GM19468 (cell line): ENCODE data around the gene ECPAS.
"Not testable (repeated sequence)": the region's sequence is repeated elsewhere in the genome, so short reads cannot be mapped to it uniquely, and the experiment has no call there.

ENCODE experiments used
- ATAC-seq: cut with Tn5 transposase; IDR thresholded peaks from one replicate; pipeline ENCODE4 v1.9.1; 2021; ENCODE audit warnings: mild to moderate bottlenecking, moderate library complexity, moderate number of reproducible peaks; ENCODE audit not compliant: unreplicated experiment; ENCODE audit errors: extremely low read depth

The ECPAS gene

DNA sequence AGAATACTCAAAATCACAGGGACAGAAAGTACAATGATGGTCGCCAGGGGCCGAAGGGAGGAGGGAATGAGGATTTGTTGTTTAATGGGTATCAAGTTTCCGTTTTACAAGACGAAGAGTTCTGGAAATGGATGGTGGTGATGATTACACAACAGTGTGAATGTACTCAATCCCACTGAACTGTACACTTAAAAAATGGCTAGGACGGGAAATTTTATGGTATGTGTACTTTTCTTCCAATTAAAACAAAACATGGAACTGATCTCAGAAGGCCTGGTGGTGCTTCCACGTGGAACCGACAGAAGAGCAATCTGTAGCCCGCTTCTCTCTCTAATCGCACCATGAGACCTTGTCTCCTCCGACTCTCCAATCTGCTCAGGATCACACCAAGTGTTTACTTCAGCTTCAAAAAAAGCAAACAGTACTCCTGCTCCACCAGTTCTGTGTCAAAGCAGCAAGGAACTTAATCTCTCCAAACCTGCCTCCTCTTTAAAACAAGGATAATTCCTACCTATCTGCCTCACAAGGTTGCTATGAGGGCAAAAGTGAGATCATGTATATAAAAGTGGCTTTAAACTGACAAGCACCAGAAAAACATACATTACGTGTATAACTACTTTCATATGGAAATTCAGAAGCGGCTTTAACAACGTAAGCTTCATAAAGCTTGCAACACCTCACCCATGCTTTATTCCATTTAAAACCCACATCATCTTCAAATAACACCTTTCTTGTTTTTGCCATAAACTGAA is 2.1 kb downstream of the ECPAS start:
- no peak for ATAC-seq

DNA sequence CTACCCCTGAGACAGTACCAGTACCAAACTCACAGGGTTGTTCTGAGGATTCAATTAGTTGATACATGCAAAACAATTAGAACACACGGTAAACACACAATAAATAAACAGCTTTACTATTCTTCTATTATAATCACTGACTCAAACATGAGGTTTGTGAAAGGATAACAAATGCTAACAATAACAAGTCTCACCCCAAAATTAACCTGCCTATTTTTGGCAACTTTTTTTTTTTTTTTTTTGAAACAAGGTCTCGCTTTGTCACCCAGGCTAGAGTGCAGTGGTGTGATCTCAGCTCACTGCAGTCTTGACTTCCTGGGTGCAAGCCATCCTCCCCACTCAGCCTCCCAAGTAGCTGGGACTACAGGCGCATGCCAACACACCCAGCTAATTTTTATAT is 6.5 kb downstream of the ECPAS start:
- no peak for ATAC-seq

DNA sequence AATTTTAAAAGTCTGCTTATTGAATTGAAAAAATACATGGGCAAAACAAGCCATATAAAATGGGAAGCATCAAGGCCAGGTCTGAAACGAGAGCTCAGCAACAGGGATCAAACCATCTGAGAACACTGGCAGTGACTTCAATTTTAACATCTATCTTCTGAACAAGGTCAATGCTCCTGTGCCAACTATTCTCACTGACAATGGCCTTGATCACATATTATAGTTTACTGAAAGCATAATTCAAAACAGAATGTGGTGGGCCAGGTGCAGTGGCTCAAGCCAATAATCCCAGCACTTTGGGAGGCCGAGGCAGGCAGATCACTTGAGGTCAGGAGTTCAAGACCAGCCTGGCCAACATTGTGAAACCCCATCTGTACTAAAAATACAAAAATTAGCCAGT is 9.0 kb downstream of the ECPAS start:
- no peak for ATAC-seq

DNA sequence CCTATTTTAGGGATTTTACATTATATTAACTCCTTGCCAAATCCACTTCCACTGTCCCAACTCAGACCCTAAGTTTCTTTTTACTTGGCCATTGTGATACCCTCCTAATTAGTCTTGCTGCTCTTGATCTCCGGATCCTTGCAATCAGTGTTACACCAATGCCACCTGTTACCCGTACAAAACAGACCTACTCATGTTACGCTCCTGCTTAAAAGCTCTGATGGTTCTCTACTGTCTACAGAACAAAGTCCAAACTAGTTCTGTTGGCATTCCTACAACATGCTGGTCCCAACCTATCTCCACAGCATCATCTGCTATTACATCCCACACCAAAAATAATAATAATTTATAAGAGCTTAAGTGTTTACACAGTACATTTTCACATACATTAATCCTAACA is 9.8 kb downstream of the ECPAS start:
- no peak for ATAC-seq

DNA sequence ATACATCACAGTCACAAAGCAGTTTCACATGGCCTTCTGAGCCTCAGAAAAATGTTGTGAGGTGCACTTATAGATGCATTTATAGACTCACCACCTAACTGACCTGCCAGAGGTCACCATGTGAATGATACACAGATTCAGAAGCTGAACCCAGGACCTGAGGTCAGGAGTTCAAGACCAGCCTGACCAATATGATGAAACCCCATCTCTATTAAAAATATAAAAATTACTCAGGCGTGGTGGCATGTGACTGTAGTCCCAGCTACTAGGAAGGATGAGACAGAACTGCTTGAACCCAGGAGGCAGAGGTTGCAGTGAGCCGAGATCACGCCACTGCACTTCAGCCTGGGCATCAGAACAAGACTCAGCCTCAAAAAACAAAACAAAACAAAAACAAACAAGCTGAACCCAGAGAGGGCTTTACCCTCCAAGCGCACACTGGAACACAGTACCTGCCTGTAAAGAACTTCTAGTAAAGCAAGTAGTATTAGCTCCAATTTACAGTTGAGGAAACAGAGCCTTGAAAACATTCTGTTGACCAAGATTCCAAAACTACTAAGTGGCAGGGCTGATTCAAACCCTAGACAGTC is 16.3 kb downstream of the ECPAS start:
- no peak for ATAC-seq

DNA sequence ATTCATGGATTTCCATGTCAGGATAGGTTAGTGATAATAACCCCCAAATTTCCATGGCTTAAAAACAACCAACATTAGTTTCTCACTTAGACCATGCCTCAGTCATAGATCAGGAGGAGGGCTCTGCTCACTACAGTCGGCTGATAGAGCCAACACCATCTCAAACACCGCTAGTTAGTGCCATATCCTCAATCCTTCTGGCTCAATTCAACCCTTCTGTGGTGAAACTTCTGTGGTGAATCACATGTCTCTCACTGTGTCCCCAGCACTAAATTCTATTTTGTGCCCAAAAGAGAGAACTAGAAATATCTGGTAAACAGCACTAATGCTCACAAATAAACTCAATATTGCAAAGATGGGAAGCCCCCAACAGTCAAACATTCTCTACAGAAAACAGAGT is 21.1 kb downstream of the ECPAS start:
- ATAC-seq = no peak

DNA sequence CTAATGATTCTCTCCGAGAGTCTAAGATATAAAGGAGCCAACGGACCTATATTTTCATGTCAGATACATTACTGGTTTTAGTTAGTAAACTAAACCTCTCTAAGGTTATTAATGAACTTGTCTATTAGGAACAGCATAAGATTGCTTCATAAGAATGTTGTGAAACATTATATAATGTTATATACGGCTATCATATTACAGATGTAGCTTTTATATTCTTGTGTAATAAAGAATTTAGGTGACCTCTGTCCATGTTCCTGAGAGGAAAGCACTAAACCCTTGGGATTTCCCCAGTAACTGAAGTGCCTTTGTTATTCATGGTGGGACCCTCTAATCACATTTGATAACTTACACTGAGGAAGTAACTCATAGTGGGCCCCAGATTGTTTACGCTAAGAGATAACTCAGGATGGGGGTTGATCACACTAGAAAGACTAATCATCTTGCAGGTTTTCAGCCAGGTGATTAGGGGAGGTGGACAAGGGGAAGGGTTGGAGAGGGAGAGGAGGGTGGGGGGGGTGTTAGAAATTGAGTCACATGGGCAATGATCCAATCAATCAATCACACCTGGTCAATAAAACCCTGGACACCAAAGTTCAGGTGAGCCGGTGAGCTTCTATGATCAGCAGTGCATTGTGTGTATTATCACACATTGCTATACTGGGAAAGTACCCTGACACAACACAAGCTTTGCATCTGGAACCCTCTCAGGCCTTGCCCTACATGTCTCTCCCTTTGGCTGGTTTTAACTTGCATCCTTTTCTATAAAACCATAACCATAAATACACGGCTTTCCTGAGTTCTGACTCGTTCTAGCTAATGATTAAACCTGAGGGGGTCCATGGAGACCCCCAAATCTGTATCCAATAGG is 25.8 kb downstream of the ECPAS start:
- no peak for ATAC-seq

DNA sequence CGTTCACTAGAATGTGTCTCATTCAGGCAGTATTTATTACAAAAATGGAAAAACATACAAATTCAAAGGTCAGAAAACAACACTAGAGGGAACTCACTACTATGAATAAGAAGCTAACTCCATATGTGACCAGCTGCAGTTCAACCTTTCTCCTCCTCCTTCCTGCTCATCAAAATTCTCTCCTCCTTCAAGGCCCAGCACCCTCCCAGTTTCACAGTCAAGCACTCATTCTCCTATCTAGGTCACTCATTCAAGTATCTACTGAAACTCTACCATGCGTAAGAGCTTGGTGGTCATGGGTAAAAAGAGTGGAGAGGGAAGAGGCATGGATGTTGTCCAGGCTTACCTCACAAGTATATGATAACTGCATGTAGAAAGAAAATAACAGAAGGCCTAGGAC is 27.7 kb downstream of the ECPAS start:
- ATAC-seq = no peak

DNA sequence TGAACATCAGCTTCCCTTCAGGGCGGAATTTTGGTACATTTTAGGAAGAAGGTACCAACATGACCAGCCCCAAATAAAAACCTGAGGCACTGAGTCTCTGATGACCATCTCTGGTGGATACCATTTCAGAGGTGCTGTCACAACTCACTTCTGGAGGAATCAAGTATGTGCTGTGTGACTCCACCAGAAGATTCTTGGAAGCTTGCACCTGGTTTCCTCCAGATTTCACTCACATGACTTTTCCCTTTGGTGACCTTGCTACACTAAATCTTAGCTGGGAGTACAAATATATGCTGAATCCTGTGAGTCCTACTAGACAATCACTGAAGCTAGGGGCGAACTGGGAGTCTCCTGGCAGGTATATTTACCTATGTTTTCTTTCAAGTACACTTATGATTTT is 28.5 kb downstream of the ECPAS start:
- ATAC-seq = no peak

DNA sequence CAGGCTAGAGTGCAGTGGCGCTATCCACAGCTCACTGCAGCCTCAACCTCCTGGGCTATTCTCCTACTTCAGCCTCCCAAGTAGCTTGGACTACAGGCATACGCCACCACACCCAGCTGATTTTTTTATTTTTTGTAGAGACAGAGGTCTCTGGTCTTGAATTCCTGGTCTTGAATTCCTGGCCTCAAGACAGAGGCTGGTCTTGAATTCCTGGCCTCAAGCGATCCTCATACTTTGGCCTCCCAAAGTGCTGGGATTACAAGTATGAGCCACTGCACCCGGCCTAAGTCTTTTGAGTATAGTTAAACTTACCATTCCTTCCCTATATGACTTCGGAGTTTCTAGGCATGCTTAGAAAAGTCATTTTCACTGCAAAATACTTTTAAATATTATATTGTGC is 29.4 kb downstream of the ECPAS start:
- no peak for ATAC-seq

DNA sequence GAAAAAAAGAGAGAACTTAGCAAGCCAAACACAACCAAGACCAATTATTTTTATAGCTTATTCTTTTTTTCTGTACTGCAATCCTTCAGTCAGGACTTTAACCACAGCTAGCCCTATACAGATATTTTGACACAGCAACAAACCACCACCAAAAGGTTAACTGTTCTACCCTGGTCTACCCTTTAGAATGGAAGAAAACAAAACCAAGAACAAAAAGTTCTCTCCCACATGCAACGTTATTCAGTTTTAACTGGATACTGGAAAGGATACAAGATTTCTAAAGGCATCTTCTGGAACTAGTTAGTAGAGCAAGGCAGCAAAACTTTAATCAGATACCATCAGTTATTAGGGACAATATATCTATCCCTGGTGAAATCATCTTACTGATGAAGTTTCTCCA is 32.6 kb downstream of the ECPAS start:
- no peak for ATAC-seq

DNA sequence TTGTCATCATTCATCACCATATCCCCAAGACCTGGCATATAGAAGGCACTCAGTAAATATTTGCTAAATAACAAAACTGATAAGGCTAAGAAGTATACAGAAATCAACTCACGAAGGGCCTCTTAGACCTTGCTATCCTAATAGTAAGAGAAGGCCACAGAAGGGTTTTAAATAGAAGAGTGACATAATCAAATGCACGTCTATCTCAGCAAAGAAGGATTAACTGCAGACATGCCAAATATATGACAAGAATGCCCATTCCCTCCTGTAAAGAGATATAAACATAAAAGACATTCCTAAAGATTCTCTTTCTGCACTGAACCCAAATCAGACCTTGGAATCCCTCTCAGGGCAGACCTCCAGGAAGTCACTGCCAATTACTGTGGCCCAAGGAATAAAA is 34.1 kb downstream of the ECPAS start:
- no peak for ATAC-seq

DNA sequence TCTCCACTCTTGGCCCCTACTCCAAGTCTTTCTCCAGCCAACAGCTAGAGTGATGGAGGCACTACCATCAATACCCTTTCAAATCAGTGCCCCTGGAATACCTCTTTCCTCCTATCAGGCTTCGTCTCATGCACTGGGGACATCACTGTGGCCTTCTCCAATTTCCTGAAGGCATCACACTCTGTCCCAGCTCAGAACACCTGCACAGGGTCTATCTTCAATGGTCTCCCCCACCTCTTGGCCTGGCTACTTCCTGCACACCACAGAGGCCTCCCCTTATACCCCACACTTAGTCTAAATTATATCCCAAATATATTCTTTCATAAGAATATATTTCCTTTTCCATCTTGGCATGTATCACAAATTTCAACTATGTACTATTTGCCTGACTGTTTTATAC is 34.5 kb downstream of the ECPAS start:
- no peak for ATAC-seq

DNA sequence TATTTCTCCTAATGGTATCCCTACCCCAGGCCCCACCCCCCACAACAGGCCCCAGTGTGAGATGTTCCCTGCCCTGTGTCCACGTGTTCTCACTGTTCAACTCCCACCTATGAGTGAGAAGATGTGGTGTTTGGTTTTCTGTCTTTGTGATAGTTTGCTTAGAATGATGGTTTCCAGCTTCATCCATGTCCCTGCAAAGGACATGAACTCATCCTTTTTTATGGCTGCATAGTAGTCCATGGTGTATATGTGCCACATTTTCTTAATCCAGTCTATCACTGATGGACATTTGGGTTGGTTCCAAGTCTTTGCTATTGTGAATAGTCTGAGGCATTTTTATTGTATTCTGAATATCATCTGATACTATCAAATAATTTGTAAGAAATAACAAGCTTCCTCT is 38.4 kb downstream of the ECPAS start:
- ATAC-seq = not testable (repeated sequence)

DNA sequence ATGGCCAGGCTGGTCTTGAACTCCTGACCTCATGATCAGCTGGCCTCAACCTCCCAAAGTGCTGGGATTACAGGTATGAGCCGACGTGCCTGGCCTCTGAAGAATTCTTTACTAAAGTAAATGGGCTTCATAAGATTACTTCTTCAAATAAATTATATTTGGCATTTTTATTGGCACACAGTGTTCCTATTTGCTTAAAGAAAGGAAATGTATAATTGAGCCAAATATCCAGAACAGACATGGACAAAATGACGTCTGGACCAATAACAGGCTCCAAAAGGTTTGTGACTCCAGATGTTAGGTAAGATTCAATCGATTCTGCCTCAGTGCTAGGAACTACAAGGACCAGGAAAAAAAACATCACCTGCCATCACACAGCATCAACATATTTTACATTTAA is 40.7 kb downstream of the ECPAS start:
- ATAC-seq = no peak

DNA sequence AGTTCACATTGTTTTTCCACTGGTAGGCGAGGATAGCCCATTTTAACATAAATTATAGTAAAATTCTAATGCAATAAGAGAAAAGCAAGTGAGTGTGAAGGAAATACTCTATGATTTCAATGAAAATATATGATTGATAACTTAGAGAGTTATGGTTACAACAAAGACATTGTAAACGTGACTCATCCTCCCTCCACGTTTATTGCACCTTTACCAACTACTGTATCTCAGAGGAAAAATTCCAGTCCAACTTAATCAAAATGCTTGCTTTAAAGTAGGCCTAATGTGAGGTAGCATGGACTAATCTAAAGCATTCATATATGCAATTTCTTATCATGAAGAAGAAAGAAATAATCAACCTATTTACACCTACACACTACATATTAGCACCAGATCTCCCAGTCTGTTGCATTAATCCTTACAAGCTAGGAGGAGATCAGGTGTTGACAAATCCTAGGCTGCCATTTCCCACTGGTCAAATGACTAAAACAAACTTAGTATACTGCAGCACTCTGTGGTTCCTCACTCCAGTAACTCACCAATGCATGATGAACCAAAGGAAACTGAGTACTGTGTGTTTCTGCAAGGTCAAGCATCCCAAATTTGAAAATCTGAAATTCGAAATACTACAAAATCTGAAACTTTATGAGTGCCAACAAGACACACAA is 41.7 kb downstream of the ECPAS start:
- no peak for ATAC-seq

DNA sequence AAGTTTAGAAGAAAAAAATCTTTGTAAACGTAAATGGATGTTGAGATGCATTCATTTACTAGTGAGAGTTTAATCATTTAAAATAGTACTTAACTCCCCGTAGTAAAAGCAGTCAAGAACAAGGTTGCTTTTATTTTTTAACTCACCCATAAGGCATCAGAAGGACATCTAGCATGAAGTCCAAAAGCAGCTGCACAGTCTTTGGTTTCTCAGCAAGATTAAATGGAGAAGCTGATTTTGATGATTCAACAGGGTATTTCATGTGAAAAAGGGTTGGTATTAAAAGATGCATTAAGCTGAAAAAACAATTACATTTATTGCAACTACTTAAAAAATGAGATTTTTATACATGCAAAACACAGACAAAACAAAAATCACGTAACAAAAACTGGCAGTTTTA is 44.0 kb downstream of the ECPAS start:
- no peak for ATAC-seq

DNA sequence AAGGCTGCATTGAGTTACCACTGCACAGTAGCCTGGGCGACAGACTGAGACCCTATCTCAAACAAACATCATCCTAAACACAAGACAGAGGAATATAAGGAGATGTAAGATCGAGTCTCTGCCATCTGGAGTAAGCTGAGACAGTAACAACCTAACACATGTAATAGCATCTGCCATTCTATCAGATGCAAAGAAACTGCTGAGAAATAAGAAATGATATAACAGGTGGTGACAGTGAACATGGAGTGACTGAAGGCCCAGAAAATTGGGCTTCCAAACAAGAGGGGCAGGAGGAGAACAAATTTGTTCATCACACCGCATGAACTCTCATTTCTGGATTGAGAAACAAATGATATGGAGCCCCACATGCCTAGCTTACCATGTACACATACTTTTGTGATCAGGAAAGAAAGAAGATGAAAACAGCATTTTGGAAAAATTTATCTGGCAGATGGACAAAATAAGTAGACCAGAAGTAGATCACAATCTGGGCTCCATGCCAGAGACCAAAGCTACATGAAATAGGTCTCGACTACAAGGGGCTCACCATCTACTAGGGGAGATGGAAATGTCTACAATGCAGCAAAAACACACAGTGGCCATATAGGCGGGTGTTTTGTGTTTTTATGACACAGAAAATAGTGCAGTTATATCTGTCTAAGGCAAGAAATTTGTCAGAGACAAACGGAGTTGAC is 45.5 kb downstream of the ECPAS start:
- ATAC-seq = no peak

DNA sequence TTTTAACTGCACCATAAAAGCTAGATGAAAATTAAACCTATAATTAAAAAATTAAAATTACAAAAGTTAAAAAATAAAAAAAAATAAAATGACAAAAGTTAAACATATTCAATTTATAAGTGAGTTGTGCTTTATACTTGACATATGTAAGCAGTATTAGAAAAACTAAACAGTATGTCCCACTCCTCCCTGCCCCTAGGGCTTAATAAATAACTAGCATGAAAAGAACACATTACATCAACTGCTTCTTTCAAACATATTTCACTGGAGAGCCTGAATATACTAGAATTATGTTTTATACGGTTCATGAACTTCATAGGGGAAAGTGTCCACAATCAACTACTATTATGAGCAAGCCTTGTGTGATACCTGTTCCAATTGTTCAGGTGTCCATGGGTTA is 47.6 kb downstream of the ECPAS start:
- ATAC-seq = no peak

DNA sequence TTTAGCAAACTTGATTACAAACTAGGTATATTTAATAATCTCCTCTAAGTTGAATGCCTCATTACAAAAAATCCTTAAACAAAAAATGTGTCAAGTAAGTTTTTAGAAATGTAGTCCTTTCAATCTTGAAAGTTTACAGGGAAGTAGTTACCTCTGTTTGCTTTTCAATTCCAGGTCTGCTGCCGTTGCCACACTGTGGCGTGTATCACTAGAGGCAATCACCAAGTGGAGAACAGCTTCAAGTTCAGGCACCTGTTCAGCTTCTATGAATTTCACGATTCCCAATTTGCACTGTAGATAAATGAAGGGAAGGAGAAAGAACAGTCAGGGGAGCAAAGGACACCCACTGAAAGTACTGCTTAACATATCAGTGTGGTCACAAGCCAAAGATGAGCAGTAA is 51.1 kb downstream of the ECPAS start:
- ATAC-seq = no peak
